Large intestine (tissue), 3 donors: ENCODE measurements around the gene MED25. TPM values are rescaled to one million over a fixed set of nuclear protein-coding genes. Genes with fewer than 3 reads are reported as not detected.
A peak's percentile ranks its signal among the peaks of the same experiment; 100 is the strongest.
"Not testable (repeated sequence)": the region's sequence is repeated elsewhere in the genome, so short reads cannot be mapped to it uniquely, and the experiment has no call there.

Experiments used
- DNase-seq, 2 donors: peaks; one replicate each; pipeline versions ENCODE4 v3.0.0 to v3.0.0-alpha.2; 2013
- H3K27ac ChIP-seq: one replicate; pipeline ENCODE4 v1.5.1; 2013; ENCODE audit warnings: low read length
- H3K27me3 ChIP-seq: 2 replicates; pipeline ENCODE4 v1.6.1; 2013; ENCODE audit warnings: low read length; ENCODE audit not compliant: control insufficient read depth, insufficient read depth
- H3K36me3 ChIP-seq: 2 replicates; pipeline ENCODE4 v1.6.1; 2013; ENCODE audit warnings: low read length; ENCODE audit not compliant: control insufficient read depth, insufficient read depth
- H3K4me1 ChIP-seq: one replicate; pipeline ENCODE4 v1.6.1; 2013; ENCODE audit warnings: low read length; ENCODE audit not compliant: control insufficient read depth, insufficient read depth
- H3K4me3 ChIP-seq: one replicate; pipeline ENCODE4 v1.5.1; 2013; ENCODE audit warnings: low read length
- H3K9me3 ChIP-seq: one replicate; pipeline ENCODE4 v1.6.1; 2013; ENCODE audit warnings: mild to moderate bottlenecking, low read depth, low read length, moderate library complexity; ENCODE audit not compliant: control insufficient read depth
- WGBS: methylation state at CpG from one replicate; pipeline ENCODE4 v1.1.5; 2013; ENCODE audit warnings: low lambda C conversion rate; ENCODE audit not compliant: insufficient coverage; 5-methylcytosine and 5-hydroxymethylcytosine counted together
- polyA plus RNA-seq: library from polyadenylated mRNA; unstranded; fragments of 120-200 nt; gene quantifications from one replicate; pipeline ENCODE4 v1.2.1, GENCODE V29; 2013

The MED25 gene
- polyA plus RNA-seq, 1 donor = 57.7 TPM

GRCh38 chr19:49812997-49813861 lies 4.9 kb upstream of the MED25 start, which contains the start of gene FUZ:
TSS of gene FUZ (minus strand) at chr19:49813292. CDS start at chr19:49813106, 186 bp downstream.
- peak; percentile 98 for DNase-seq

GRCh38 chr19:49814010-49814409 lies 4.1 kb upstream of the MED25 start:
- no peak for DNase-seq
- Histone ChIP-seq H3K27ac (peak overlapping the region; percentile 82), H3K4me1 (peaks cover 20% of the 10 kb centered on the region), H3K9me3 (peaks cover 4% of the 10 kb centered on the region), H3K4me3 (peak overlapping the region; percentile 70), H3K36me3 (no peaks in the 10 kb centered on the region), H3K27me3 (no peaks in the 10 kb centered on the region)
- no CpG with 5 or more reads among the region's 1 CpG for WGBS

More at GRCh38 chr19:49812997-49813861, 4.9 kb upstream of the MED25 start, which contains the start of gene FUZ:
- Histone ChIP-seq H3K4me1 (peaks cover 22% of the 10 kb centered on the region), H3K36me3 (no peaks in the 10 kb centered on the region), H3K9me3 (no peaks in the 10 kb centered on the region), H3K27ac (peak within 1 kb of the TSS; percentile 82), H3K4me3 (peak within 1 kb of the TSS; percentile 70), H3K27me3 (no peaks in the 10 kb centered on the region)
- 0% methylated on average over 2 of the region's 45 CpGs for WGBS

GRCh38 chr19:49816590-49816989 lies 1.5 kb upstream of the MED25 start:
- H3K27me3 ChIP-seq = no peaks in the 10 kb centered on the region
- peak overlapping the region; percentile 71 for H3K27ac ChIP-seq
- peaks cover 4% of the 10 kb centered on the region for H3K9me3 ChIP-seq
- WGBS = no CpG with 5 or more reads among the region's 14 CpGs
- H3K4me3 ChIP-seq = no peak overlapping the region
- no peak for DNase-seq
- H3K36me3 ChIP-seq = peaks cover 5% of the 10 kb centered on the region
- H3K4me1 ChIP-seq = peaks cover 29% of the 10 kb centered on the region

- WGBS = no CpG with 5 or more reads among the region's 16 CpGs
- peaks cover 24% of the 10 kb centered on the region for H3K4me1 ChIP-seq
- peak overlapping the region; percentile 89 for H3K4me3 ChIP-seq
- peaks cover 18% of the 10 kb centered on the region for H3K36me3 ChIP-seq
- peak; percentile 34 to 63 for DNase-seq
- H3K27me3 ChIP-seq = no peaks in the 10 kb centered on the region
- peaks cover 4% of the 10 kb centered on the region for H3K9me3 ChIP-seq
- peak overlapping the region; percentile 71 for H3K27ac ChIP-seq
These were observed 721 bp downstream of the MED25 start for GRCh38 chr19:49818649-49819370.

GRCh38 chr19:49819452-49820115 lies 1.5 kb downstream of the MED25 start:
- H3K4me3 ChIP-seq = peak overlapping the region; percentile 89

GRCh38 chr19:49820125-49820524 lies 2.0 kb downstream of the MED25 start:
- H3K4me3 ChIP-seq = no peak overlapping the region
- H3K9me3 ChIP-seq = peaks cover 4% of the 10 kb centered on the region
- peaks cover 24% of the 10 kb centered on the region for H3K4me1 ChIP-seq
- no peaks in the 10 kb centered on the region for H3K27me3 ChIP-seq
- WGBS = no CpG with 5 or more reads among the region's 10 CpGs
- H3K36me3 ChIP-seq = peaks cover 24% of the 10 kb centered on the region
- DNase-seq = peak; percentile 79 to 81
- H3K27ac ChIP-seq = peak overlapping the region; percentile 69

More at GRCh38 chr19:49819452-49820115, 1.5 kb downstream of the MED25 start:
- H3K27ac ChIP-seq = peak overlapping the region; percentile 71
- not testable (repeated sequence) for DNase-seq, H3K9me3 ChIP-seq, H3K27me3 ChIP-seq
- peaks cover 22% of the 10 kb centered on the region for H3K36me3 ChIP-seq
- peaks cover 24% of the 10 kb centered on the region for H3K4me1 ChIP-seq
- WGBS = 80% methylated on average over 1 of the region's 7 CpGs

- H3K9me3 ChIP-seq = peaks cover 3% of the 10 kb centered on the region
- WGBS = no CpG with 5 or more reads among the region's 12 CpGs
- H3K4me1 ChIP-seq = peaks cover 22% of the 10 kb centered on the region
- H3K27me3 ChIP-seq = no peaks in the 10 kb centered on the region
- H3K36me3 ChIP-seq = peaks cover 40% of the 10 kb centered on the region
- H3K27ac ChIP-seq = no peak overlapping the region
- DNase-seq = no peak
- H3K4me3 ChIP-seq = no peak overlapping the region
These were observed 5.4 kb downstream of the MED25 start for GRCh38 chr19:49823472-49823871.

GRCh38 chr19:49824662-49825061 lies 6.6 kb downstream of the MED25 start:
- no peak for DNase-seq
- H3K4me3 ChIP-seq = no peak overlapping the region
- H3K4me1 ChIP-seq = peaks cover 13% of the 10 kb centered on the region
- H3K36me3 ChIP-seq = peaks cover 50% of the 10 kb centered on the region
- no peaks in the 10 kb centered on the region for H3K27me3 ChIP-seq
- WGBS = no CpG with 5 or more reads among the region's 6 CpGs
- no peaks in the 10 kb centered on the region for H3K9me3 ChIP-seq
- H3K27ac ChIP-seq = no peak overlapping the region

GRCh38 chr19:49827034-49827433 lies 8.9 kb downstream of the MED25 start:
- no peaks in the 10 kb centered on the region for H3K27me3 ChIP-seq
- no CpG with 5 or more reads among the region's 14 CpGs for WGBS
- H3K36me3 ChIP-seq = peaks cover 69% of the 10 kb centered on the region
- H3K4me1 ChIP-seq = no peaks in the 10 kb centered on the region
- H3K27ac ChIP-seq = no peak overlapping the region
- no peak overlapping the region for H3K4me3 ChIP-seq
- DNase-seq = no peak
- no peaks in the 10 kb centered on the region for H3K9me3 ChIP-seq

- no peaks in the 10 kb centered on the region for H3K4me1 ChIP-seq
- no peak for DNase-seq
- H3K9me3 ChIP-seq = no peaks in the 10 kb centered on the region
- H3K27ac ChIP-seq = no peak overlapping the region
- H3K27me3 ChIP-seq = no peaks in the 10 kb centered on the region
- H3K4me3 ChIP-seq = no peak overlapping the region
- H3K36me3 ChIP-seq = peaks cover 74% of the 10 kb centered on the region
- no CpG with 5 or more reads among the region's 8 CpGs for WGBS
These were observed 11.1 kb downstream of the MED25 start for GRCh38 chr19:49829200-49829599.
